ENCODE results near the gene FAM131C.
A peak's percentile ranks its signal among the peaks of the same experiment; 100 is the strongest.

The FAM131C gene

GRCh38 chr1:16101623-16102022, 28.2 kb upstream of the FAM131C start:
- no peak for DNase-seq (ENCODE audit: low read depth)

GRCh38 chr1:16099412-16099811, 26.0 kb upstream of the FAM131C start:
- no peak for DNase-seq (ENCODE audit: low read depth)

- no peak for DNase-seq (ENCODE audit: low read depth)
Observed at GRCh38 chr1:16095447-16095846, 22.0 kb upstream of the FAM131C start.

GRCh38 chr1:16094453-16095158, 21.2 kb upstream of the FAM131C start:
- no peak for DNase-seq (ENCODE audit: low read depth)

GRCh38 chr1:16093611-16094010, 20.2 kb upstream of the FAM131C start:
- DNase-seq (ENCODE audit: low read depth): no peak

- DNase-seq (ENCODE audit: low read depth): no peak
Observed at GRCh38 chr1:16092923-16093511, 19.6 kb upstream of the FAM131C start.

GRCh38 chr1:16092097-16092922, 18.9 kb upstream of the FAM131C start:
- DNase-seq (ENCODE audit: low read depth): no peak

- no peak for DNase-seq (ENCODE audit: low read depth)
Observed at GRCh38 chr1:16091296-16091695, 17.8 kb upstream of the FAM131C start.

GRCh38 chr1:16090076-16090826, 16.8 kb upstream of the FAM131C start:
- no peak for DNase-seq (ENCODE audit: low read depth)

GRCh38 chr1:16088996-16089395, 15.5 kb upstream of the FAM131C start:
- DNase-seq (ENCODE audit: low read depth): peak; percentile 10

- DNase-seq (ENCODE audit: low read depth): no peak
Observed at GRCh38 chr1:16088351-16088911, 15.0 kb upstream of the FAM131C start.

GRCh38 chr1:16087733-16088132, 14.3 kb upstream of the FAM131C start:
- no peak for DNase-seq (ENCODE audit: low read depth)

GRCh38 chr1:16085522-16085921, 12.1 kb upstream of the FAM131C start:
- DNase-seq (ENCODE audit: low read depth): no peak

- no peak for DNase-seq (ENCODE audit: low read depth)
Observed at GRCh38 chr1:16083486-16083885, 10.0 kb upstream of the FAM131C start.

GRCh38 chr1:16082283-16083038, 9.0 kb upstream of the FAM131C start:
- DNase-seq (ENCODE audit: low read depth): peak; percentile 26

- DNase-seq (ENCODE audit: low read depth): no peak
Observed at GRCh38 chr1:16081636-16082035, 8.2 kb upstream of the FAM131C start.

- DNase-seq (ENCODE audit: low read depth): no peak
Observed at GRCh38 chr1:16080422-16081150, 7.1 kb upstream of the FAM131C start.

GRCh38 chr1:16078925-16079656, 5.6 kb upstream of the FAM131C start:
- DNase-seq (ENCODE audit: low read depth): peak; percentile 34

- no peak for DNase-seq (ENCODE audit: low read depth)
Observed at GRCh38 chr1:16077406-16078245, 4.2 kb upstream of the FAM131C start.
